Astrocyte (in vitro differentiated cells and primary cell): ENCODE measurements around the gene RPL37A.

ENCODE experiments used
- EZH2 ChIP-seq: IDR thresholded peaks from 2 replicates; pipeline ENCODE4 v1.6.1; 2012; ENCODE audit warnings: mild to moderate bottlenecking, low read length, inconsistent platforms; ENCODE audit not compliant: insufficient read depth
- TF ChIP-seq, protein P1 (sequence below): IDR thresholded peaks from 2 replicates; pipeline ENCODE4 v1.5.1; 2011; ENCODE audit warnings: low read depth, mild to moderate bottlenecking, inconsistent platforms, low read length, moderate library complexity; ENCODE audit not compliant: insufficient read depth

GRCh38 chr2:216539120-216539519, 40.5 kb downstream of the RPL37A start:
- no peak for TF ChIP-seq EZH2
- TF ChIP-seq, protein P1, sequence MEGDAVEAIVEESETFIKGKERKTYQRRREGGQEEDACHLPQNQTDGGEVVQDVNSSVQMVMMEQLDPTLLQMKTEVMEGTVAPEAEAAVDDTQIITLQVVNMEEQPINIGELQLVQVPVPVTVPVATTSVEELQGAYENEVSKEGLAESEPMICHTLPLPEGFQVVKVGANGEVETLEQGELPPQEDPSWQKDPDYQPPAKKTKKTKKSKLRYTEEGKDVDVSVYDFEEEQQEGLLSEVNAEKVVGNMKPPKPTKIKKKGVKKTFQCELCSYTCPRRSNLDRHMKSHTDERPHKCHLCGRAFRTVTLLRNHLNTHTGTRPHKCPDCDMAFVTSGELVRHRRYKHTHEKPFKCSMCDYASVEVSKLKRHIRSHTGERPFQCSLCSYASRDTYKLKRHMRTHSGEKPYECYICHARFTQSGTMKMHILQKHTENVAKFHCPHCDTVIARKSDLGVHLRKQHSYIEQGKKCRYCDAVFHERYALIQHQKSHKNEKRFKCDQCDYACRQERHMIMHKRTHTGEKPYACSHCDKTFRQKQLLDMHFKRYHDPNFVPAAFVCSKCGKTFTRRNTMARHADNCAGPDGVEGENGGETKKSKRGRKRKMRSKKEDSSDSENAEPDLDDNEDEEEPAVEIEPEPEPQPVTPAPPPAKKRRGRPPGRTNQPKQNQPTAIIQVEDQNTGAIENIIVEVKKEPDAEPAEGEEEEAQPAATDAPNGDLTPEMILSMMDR: no peak
